HUDEP-2 (cell line): ENCODE measurements around the gene LSAMP.
"Not testable (repeated sequence)": the region's sequence is repeated elsewhere in the genome, so short reads cannot be mapped to it uniquely, and the experiment has no call there.

ENCODE experiments used
- DNase-seq, 76 experiments: peaks; one replicate each; lab custom pipeline; 2025; ENCODE audit not compliant: unreplicated experiment in 76 of 76; lab: John Stamatoyannopoulos, UW

The LSAMP gene

DNA sequence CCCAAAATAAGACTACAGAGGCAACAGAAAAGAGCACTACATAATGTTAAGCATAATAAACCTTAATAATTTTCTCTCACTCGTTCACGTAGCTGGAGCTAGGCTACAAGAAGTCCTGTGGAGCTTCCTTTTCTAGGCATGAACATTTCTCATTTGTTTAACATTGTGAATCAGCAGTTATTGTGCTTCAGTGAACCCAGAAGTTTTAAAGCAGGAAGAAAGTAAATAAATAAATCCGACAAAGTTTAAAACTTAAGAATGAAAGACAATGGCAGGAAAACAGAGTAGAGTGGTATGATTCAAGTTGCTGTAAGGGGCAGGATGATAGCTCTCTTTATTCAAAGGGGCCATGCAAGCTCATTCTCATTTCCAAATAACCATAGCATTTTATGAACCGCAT lies 191.8 kb downstream of the LSAMP start:
- no peak for DNase-seq

DNA sequence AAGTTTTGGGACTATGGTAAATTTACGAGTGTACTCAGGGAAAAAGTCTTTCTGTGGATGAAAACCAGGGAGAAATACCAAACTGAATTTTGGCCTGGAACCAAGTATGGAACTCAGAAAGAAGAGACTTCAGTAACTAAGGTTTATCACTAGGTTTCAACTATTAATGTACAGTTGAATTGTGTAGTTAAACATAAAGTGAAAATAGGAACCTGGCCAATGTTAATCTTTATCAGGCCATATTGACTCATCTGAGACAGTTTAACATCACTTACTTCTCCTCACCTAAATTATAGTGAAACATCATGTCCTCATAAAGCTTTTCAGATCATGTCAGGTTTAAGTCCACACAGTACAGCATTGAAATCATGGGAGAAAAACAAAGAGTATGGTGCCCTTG lies 197.7 kb downstream of the LSAMP start:
- no peak for DNase-seq

DNA sequence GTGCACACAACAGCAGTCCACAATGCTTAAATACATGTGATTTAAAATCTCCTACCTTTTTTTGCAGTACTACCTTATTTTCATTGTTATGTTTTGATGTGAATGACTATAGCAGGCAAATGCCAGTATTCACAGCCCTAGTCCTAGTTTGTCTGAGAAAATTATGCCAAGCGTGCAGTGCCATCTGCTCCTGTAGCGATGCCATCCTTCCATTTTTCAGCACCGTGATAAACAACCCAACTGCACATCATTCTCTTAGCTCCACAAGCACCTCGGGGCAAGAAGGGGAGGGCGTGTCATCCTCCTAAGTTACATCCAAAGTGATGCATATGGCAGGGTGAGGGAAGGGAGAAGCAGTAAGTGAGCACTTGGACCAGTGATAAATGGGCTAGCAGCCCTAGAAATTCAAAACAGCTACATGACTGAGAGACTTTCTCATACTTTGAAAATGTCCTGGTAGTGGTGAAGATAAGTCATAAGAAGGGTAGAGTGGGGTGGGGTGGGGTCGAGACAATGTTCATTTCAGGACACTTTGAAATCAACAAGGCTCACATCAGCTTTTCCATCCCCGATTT lies 198.8 kb downstream of the LSAMP start:
- DNase-seq, result peak in 1 of 76 experiments; percentile 0

DNA sequence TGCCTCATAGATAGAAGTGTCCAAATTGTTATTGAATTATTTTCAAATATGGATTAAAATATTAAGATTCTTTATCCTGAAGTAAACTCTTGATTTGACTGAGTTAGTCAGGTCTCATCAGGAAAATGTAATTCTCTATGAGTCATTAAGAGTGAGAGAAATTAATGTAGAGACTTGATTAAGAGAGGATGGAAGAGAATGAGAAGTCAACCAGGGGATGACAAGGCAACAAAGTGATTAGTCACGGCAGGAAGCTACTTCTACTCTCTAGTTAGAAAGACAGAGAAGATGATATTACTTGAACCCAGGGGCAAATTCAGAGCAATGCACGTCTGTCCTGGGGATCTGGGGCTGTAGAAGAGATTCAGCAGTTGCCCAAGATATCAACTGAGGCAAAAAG lies 202.5 kb downstream of the LSAMP start:
- DNase-seq, result no peak

DNA sequence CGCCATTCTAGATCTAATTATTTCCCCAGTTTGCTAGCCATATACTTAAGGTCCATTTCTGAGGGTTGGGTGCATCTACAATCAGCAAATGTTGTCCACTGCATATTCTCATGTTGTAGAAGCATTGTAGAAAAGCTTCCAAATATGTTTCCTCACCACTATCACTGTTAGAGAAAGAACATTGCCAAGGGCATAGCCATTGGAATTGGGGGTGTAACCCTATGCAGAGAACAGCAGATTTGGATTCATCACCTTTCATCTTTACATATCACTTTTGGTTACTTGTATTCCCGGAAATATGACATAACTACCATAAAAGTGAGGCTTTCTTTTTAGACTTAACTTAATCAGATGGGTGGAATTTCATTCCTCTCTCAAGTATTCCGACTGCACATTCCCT lies 203.6 kb downstream of the LSAMP start:
- no peak for DNase-seq

DNA sequence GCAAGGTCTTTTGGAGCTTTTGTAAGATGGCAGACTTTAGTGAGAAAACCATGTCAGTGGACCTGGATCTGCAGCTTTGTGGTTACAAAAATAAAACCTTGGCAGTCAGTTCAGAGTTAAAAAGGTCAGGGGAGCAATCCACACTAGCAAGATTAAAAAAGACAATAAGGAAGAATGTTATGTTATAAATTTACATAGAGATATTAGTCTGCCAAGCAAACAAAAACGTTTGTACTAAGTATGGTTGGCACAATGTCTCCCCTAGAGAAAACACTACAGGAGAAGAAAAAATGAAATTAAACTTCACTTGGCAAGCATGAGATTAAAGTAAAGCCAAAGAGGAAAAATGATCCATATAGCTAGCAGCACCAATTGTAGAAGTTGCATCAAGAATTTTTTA lies 205.0 kb downstream of the LSAMP start:
- no peak for DNase-seq

DNA sequence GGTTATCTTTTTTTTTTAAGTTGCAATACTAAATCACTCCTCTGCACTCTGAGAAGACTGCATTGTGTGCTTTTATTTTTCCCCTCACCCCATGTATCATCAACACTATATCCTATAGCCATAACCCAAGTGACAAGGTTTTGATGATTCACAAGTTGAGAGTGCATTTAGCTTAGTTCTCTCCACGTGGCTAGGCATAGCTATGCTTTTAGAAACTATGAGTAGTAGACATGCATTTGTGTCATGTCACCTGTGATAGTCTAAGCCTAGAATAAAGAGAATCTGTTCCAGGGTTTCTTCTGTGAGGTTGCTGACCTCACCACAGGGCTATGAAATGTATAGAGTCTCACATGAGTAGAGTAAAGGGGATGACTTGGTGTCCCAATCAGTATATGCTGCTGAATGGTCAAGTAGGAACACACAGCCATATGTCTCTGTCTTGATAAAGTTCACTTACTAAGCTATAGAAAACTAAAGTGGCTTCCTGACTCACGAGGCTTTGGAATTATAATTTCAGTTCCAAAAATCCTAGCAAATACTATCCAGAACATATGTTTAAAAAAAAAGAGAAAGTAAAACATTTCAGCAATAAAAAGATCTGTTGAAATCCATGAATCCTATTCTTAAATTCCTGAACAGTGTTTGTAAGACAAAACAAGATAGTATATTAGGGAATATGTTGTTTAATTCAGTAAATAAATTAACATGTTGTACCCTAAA lies 206.3 kb downstream of the LSAMP start:
- DNase-seq, result no peak

DNA sequence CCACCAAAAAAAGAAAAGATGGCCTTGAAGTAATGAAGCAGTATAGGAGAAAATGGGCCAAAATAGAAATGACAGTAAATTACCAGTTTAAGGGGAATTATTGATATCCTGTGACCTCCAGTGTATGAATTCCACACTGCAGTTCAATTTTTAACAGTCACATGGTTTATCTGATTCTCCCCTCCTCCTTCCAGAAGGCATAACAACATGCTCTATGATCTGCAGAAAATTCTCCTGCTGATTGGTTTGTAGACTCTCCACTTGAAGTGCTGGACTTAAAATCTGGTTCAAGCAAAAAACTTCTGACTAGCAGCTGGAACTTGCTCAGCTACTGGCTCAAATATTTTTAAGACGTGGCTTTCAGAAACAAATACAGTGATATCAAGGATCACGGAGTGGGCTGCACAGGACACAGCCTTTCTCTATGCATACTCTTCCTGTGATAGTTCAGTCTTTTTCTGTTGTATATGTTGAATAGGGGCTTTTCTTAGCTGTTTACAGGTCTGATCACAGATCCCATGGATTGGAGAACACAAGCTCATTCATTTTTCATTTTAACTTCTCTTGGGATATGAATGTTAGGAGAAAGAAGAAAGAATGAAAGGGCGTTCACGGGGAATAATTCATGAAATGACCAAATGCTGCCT lies 211.5 kb downstream of the LSAMP start:
- no peak for DNase-seq

DNA sequence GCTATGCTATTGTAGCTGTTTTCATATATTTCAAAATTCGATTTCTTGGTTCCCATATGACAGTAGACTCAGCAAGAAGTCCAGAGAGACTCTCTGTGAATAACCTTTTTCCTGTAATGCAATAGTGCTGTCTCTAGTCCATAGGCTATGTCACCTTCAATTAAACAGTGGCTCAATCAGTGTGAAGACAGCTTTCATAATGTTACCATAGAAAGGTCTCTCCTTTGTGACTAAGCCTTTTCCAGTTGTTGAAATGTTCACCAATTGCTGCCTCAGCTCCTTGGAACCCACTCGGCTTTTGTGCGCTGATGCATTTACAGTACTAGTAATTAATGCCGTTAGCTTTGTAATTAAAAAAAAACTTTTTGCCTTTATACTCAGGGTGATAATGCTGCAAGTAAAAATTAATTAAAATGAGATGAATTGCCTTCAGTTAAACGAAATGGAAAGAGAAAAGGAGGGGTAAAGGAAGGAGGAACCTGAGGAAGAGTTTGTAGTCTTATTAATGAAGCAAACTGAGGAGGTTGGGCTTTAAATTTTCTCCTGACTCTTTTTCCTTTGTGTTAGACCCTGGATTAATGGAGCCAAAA lies 214.8 kb downstream of the LSAMP start:
- DNase-seq, result no peak

DNA sequence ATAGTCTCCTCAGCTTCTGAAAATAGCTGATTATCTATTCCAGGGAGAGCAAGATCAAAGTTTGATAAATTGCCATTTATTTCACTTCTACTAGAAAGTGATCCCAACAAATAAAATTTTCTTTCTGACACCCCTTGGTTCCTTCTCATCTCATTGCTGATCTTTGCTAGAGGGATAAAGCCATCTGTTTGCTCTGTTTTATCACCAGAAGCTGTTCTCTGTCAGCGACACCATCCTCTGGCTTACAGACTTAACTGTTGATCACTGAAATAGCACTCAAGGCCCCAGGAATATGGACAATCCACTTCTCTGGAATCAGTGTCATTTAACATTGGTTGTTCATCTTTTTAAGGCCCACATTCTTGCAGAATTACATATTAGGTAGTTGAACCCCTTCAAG lies 219.0 kb downstream of the LSAMP start:
- DNase-seq, result no peak

DNA sequence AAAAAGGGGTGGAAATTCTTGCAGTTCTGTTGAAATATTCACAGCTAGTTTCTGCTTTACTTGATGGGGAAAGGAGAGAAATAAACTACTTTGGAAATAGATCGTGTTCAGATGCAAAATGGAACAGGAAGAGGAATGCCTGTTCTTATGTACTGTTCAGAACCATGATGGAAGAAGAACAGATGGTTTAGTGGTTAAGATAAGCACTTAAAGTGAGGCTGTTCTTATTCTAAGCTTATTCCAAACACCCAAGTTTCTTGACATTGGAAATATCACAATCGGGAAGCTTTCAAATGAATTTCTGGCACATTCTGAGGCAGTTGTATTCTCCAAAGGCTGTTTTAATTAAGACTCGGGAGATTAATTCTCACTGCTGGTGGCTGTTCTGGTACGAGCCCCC lies 228.5 kb downstream of the LSAMP start:
- DNase-seq, result no peak

DNA sequence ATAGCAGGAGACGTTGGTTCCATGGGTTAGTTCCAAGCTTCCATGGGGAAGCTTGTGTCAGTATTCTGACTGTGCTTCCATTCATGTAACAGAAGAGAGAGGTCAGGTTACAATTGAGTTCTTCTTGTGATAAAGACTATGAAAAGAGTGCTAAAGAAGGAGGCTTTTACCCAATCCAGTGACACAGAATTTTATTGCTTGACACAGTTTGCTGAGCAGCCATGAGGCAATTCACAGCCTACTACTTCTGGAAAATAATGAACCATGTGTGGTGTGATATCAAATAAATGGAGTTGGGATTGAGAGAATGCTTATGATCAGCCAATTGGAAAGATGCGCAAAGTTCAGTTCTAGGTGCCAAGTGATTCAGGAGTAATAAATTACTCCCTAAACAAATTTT lies 233.4 kb downstream of the LSAMP start:
- no peak for DNase-seq

DNA sequence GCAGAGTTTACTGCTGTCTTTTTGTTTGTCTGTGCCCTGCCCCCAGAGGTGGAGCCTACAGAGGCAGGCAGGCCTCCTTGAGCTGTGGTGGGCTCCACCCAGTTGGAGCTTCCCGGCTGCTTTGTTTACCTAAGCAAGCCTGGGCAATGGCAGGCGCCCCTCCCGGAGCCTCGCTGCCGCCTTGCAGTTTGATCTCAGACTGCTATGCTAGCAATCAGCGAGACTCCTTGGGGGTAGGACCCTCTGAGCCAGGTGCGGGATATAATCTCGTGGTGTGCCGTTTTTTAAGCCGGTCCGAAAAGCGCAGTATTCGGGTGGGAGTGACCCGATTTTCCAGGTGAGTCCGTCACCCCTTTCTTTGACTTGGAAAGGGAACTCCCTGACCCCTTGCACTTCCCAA lies 236.5 kb downstream of the LSAMP start:
- DNase-seq, result not testable (repeated sequence)

DNA sequence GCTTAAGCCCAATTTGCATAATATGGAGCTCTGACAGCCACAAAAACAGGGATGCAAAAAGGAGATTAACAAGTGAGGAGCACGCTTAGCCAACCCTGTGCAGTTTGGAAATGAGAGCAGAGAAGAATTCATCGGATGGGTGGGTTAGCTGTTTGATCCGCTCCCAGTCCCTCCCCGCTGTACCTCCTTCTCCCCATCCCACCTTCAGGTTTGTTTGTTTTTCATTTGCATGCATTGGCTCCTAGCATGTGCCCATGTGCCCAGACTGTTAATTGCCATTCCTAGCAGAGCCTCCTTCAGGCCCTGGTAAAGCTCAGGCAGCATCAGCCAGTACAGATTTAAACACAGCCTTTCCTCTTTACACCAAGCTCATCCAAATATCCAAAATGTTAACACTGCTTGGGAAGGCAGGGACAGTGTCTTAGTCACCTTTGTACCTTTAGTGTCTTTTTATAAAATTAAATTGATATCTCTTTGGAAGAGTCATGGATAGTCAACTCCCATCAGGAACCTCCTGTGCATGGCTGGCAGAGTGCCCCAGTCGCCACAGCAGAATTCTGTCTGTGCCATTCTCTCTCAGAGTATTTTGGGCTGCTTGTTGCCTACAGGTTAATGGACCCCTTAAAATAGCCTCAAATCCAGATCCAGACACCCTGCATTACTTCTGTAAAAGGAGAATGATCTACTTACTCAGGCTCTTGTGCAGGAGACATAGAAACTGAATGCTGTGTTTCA lies 244.2 kb downstream of the LSAMP start:
- DNase-seq, result no peak

DNA sequence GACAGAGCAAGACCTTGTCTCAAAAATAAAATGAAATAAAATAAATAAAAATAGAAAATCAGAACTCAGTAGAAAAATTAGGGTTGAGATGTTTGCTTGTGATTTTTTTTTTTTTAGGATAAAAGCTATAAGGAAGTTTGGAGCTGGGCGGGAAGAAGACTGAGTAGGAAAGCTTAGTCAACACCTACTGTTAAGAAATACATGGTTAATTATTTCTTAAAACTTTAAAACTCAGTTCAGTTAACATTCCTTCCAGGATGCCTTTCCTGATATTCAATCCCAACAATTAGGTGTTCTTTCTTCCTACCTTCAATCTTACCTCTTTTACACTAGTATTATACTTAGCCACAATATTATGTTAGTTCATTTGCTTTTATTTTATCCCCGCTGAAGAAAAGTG lies 246.2 kb downstream of the LSAMP start:
- DNase-seq, result no peak

DNA sequence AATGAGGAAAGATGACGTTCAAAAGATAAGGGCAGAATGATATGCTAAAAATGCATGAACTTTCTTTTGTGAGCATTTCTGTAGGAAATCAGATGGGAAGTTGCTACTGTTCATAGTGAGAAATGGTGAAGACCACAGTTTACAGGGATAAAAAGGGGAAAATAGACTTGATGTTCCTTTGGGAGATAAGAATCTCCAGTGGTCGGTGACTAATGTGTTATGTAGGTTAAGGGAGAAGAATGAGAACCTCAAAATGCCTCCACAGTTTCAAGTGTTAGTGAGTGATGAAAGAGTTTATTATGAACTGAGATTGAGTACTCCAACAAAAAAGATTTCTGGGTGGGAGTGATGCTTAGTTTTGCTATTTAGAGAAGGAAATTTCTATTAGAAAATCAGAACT lies 247.2 kb downstream of the LSAMP start:
- DNase-seq, result no peak

DNA sequence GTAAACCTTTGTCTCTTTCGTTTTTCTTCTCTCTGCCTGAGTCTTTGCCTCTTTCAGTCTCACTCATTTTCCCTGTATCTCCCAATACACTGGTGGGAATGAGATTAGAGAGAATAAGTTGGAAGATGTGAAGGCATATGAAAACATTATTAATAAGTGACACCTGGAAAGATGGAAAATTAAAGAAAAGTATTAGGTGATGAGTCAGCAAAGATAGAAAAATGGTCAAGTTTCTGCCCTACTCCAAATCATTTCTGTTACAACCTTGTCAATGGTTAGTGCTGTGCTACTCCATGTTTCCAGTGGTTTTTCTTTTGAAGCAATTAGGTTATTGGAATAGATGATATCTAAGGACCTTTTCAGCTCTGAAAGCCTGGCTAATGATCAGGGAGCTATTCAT lies 252.8 kb downstream of the LSAMP start:
- DNase-seq, result no peak

DNA sequence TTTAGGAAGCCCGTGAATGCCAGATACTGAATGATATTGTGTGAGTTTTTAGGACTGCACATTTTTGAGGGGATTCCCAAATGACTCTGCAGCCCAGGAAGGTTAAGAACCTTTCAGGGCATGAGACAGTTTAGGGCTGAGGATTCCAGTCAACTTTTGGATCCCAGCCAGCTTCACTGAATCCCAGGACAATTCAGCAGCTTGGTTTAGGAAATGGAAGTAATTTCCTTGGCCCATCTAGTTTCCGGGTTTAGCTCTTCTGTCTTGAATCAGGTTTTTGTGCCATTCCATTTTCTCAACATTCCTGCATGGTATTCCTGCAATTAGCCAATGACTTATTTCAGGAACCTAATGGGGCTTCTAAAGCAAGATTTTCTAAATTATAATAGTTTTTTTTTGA lies 253.9 kb downstream of the LSAMP start:
- peak in 1 of 76 experiments; percentile 0 for DNase-seq

DNA sequence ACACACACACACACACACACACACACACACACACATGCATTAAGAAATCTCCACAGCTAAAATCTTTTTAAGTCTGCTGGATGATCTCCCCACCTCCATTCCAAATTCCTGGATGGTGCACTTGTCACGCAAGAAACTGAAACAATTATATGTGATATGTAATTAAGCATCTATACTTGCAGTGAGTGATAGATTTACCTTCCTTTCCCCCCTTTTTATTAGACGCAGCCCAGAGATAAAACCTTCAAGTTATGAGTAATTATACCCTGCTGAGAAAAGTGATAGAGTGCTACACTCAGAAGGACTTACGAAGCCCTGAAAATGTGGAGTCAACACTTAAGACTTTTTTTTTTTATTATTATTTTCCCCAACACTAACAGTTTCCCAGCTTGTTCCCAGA lies 255.2 kb downstream of the LSAMP start:
- no peak for DNase-seq

DNA sequence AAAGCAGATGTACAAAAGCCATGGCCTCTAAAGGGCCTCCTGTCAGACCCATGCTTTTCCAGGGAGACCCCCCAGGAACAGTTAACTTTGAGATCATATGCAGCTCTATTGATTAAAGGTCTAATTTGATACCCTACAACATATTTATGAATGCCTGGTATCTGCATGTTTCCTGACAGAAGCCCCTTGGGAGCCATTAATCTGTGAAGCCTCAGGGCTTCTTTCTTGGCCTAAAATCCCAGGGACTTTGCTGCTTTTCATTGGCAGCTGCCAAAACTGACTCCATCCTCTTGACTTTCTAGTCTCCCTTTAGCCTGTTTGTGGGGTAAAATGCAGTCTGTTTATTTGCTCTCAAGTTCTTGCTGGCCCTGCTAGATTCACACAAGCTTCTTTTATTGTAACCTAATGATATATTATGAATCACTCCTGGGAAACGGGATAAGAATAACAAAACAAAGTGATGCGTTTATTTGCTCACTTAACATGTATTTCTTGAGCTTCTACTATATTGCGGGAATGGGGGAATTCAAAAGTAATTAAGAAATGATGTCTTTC lies 257.0 kb downstream of the LSAMP start:
- no peak for DNase-seq

DNA sequence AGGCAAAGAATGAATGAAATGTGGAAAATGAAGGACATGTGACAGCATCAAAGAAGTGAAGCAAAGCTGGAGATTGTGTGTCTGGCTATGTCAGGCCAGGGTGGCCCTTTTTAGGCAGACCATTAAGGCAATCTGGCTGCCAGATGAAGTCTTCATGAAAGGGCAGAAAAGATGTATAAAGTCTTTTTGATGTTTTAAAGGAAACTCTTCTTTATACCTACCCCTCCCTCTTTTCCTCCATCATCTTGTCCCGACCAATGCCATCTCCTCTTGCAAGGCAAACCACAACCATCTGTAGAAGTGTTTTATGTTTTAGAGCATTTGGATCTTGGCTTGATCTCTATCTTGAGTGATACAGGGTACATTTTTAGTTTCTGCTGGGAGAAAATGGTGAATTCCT lies 259.2 kb downstream of the LSAMP start:
- DNase-seq, result no peak
